Activated CD4-positive, CD25-positive, alpha-beta regulatory T cell treated with anti-CD3 and anti-CD28 coated beads, Interleukin-2, amount 50 U/mL, for 16 hours (primary cell): Measurements from ENCODE around the gene GSTT2.

Experiments
- DNase-seq: peaks from one replicate; pipeline ENCODE4 v3.0.0-alpha.2; 2020; ENCODE audit warnings: low read depth, low spot score

GSTT2 gene

DNA sequence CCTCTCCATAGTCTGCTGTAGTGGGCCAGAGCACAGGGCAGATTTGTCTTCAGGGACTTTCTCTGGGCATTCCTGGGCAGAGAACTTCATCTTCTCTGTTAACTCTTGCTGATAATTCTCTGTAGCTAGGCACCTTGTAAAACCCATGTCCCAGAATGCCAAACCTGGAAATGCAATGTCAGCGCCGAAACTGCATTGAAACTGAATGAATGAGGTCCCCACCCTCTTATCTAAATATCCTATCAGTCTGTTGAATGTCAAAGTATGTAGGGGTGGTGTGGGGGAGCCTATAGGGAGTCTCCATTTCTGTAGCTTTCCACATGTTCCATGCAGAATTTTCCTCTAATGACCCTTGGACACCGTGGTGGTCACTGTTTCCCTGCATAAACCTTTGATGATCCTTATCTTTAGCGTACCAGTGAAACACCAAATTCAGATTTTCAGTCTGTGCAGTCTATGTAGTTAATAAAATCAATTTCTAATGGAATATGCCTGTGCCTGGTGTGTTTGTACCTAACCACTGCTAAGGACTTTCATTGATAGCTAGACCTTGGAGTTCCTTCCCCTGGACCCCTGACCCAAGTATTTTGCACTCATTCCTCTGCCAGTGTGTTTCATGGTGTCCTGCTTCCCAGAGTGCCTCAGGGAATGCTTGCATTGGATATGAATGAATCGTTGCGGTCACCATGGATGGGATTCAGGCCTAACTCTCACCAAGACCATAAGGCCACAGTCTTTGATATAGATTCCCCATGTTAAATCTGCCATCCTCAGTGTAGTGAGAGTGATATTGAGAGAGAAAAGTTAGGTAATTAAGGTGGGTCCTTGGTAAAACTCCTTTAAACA is 28.7 kb downstream of the GSTT2 start:
- no peak for DNase-seq

DNA sequence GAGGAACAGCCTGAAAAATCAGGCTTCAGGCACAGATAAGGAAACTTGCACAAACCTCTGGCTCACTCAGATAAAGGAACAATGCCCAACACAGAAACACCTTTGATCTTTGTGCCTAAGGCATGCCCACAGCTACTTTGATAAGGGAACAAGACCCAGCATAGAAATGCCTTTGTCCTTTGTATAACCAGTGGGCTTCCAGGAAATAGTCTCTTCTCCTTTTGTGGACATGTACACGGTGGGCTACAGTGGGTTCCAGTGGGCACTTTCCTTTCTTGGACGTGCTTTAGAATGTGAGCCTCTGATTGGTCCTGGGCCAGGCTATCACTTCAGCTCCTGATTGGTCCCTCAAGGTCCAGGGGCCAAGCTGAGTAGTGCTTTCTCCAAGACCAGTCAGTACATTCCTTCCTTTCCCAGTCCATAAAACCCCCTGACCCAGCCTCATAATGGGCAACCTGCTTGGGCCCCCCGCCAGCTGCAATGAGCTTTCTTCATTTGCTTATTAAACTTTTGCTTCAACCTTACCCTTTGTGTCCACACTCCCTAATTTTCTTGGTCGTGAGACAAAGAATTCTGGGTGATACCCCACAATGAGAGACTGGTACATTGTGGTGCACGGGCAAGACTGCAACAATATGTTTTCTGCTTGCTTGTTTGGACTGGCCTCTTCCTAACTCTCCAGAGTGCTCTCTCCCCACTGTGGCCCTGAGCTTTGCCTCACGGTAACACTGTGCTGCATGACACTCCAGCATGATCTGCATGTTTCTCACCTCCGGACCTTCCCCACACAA is 29.5 kb downstream of the GSTT2 start:
- DNase-seq, result no peak

DNA sequence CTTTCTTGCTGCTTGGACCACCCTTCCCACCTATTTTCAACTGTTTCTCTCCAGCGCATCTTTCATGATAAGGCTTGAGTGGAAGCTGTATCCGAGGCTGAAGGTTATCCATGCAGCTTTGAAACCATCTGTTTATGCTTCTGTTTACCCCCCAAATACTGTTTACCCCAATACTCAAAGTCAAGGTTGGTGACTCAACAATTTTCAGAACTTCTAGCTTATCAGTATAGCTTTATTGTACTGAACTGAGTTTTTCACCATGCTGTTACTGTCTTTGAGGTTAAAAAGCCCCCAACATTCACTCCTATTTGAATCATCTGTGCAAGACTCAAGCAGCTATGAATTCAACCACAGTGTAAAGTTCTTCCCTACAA is 30.1 kb downstream of the GSTT2 start:
- no peak for DNase-seq

DNA sequence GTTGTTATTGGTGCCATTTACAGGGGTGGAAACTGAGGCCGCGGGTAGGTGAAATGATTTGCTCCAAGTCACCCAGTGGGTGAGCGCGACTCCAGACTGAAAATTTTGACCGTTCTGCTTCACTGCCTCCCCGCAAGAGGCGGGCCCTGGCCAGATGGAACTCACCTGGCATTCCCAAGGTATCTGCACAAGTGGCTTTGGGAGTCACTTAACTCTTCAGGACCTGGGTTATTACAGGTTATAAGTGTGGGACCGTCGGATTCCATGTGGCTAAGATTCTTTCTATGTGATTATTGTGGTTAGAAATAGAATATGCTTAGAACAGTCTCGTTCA is 31.8 kb downstream of the GSTT2 start:
- DNase-seq, result no peak

DNA sequence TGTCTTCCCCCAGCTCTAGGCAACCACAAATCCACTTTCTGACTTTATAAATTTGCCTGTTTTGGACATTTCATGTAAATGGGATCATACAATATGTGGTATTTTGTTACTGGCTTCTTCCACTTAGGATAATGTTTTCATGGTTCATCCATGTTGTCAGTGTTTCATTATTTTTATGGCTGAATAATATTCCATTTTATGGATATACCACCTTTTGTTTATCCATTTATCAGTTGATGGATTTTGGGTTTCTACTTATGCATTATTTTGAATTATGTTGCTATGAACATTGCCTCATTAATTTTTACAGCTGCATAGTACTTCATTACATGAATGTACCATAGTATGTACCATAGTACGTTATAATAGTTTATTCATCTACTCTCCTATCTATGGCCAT is 36.2 kb downstream of the GSTT2 start:
- no peak for DNase-seq

DNA sequence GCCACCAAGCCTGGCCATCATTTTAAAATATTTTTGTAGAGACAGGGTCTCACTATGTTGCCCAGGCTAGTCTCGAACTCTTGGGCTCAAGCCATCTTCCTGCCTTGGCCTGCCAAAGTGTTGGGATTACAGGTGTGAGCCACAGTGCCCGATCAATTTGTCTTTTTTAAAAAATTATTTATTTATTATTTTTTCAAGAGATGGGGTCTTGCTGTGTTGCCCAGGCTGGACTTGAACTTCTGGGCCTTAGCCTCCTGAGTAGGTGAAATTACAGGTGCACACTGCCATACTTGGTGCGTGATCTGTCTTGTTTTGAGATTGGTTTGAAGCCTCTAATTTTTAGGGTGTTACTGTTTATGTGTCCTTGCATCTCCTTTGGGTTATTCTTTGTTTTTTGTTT is 41.4 kb downstream of the GSTT2 start:
- DNase-seq, result no peak

DNA sequence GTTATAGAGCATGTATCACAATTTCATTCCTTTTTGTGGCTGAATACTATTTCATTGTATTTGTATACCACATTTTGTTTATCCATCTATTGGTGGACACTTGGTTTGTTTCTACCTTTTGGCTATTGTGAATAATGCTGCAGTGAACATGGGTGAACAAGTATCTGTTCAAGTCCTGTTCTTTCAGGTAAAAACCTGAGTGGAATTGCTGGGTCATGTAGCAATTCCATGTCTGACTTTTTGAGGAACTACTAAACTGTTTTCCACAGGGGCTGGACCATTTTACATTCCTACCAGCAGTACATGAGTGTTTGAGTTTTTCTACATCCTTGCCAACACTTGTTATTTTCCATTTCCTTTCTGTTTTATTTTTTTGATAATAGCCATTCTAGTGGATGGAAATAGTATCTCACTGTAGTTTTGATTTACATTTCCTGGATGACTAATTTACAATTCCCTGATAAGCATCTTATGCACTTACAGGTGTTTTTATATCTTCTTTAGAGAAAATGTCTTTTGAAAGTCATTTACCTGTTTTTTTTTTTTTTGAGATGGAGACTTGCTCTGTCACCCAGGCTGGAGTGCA is 43.4 kb downstream of the GSTT2 start:
- no peak for DNase-seq

DNA sequence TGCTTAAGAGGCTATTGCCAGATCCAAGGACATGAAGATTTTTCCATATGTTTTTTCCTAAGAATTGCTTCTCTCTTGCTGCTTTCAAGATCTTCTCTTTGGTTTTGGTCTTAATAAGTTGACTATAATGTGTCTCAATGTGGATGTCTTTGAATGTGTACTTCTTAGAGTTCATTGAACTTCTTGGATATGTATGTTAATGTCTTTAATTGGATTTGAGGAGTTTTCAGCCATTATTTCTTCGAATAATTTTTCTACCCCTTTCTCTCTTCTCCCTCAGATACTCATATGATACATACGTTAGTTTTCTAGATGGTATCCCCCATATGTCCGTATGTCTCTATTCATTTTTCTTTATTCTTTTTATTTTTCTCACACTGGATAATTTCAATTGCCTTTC is 44.4 kb downstream of the GSTT2 start:
- DNase-seq, result no peak

DNA sequence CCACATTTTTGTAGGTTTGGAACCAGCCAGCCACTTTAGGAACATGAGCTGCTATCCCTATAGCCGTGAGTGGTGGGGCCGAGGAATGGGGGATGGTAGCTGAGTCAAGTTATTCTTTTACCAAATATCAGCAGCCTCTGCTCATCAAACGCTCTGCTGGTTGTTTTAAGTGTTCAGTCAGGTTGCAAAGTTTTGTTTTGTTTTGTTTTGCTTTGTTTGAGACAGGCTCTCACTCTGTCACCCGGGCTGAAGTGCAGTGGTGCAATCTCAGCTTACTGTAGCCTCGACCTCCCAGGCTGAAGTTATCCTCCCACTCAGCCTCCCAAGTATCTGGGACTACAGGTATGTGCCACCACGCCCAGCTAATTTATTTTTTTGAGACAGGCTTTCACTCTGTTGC is 45.5 kb downstream of the GSTT2 start:
- no peak for DNase-seq

DNA sequence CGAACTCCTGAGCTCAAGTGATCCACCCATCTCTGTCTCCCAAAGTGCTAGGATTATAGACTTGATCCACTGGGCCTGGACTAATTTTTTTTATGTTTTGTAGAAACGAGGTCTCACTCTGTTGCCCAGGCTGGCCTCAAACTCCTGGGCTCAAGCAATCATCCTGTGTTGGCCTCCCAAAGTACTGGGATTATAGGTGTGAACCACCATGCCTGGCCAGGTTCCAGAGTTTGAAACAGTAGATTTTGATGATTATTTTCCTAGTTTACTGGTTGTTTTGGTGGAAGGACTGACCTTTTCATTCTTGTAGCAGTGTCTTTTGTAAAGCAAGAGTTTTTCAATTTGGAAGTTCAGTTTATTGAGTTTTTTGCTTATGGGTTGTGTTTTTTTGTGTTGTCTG is 46.1 kb downstream of the GSTT2 start:
- no peak for DNase-seq

DNA sequence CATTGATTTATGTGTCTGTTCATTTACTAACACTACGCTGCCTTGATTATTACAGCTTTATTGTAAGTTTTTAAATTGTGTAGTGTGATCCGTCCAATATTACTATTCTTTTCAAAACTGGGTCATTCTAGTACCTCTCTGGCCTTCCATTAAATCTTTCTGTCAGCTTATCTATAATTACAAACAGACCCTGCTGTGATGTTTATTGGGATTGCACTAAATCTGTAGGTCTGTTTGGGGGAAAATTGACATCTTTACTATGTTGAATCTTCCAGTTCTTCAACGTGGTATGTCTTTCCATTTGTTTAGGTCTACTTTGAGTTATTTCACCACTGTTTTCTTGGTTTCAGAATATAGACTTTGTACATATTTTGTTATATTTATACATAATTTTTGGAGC is 46.8 kb downstream of the GSTT2 start:
- no peak for DNase-seq

DNA sequence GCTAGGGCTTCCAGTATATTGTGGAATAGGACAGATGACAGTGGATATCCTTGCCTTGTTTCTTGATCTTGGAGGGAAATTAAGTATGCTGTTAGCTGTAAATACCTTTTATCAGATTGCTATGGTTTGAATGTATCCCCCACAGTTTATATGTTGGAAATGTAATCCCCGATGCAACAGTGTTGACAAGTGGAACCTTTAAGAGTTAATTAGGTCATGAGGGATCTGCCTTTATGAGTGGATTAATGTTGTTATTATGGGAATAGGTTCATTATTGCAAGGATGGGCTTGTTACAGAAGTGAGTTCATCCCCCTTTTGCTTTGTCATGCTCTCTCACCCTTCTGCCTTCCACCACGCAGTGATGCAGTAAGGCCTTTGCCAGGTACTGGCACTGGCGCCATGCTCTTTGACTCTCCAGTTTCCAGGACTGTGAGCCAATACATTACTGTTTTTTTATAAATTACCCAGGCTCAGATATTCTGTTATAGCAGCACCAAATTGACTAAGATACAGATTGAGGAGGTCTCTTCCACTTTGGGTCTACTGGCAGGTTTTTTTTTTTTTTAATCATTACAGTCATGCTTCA is 47.5 kb downstream of the GSTT2 start:
- DNase-seq, result no peak

DNA sequence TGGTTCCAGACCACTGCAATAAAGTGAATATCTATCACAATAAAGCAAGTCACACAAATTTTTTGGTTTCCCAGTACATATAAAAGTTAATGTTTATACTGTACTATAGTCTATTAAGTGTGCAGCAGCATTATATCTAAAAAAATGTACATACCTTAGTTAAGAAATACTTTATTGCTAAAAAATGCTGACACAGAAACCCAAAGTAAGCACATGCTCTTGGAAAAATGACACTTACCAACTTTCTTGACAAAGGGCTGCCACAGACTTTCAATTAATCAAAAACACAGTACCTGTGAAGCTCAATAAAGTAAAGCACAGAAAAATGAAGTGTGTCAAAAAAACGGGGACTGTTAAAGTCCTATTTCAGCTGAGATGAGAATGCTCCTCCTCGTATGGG is 48.1 kb downstream of the GSTT2 start:
- DNase-seq, result no peak

DNA sequence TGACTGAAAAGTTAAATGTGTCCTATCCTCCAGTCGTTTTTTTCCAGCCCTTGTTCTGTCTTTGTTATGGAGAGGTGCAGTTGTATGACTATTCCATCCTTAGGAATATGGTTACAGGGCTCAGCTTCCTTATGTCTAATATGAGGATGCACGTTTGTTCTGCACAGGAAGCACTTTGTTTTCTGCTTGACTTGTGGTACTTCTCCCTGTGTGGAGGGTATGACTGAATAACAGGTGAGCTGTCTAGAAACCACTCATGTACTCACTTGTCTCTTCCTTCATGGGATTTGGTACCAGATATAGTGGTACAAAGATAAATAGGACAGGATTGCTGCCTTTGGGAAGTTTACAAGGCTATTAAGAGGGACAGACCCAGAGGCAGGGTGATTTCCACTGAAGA is 48.6 kb downstream of the GSTT2 start:
- DNase-seq, result no peak

DNA sequence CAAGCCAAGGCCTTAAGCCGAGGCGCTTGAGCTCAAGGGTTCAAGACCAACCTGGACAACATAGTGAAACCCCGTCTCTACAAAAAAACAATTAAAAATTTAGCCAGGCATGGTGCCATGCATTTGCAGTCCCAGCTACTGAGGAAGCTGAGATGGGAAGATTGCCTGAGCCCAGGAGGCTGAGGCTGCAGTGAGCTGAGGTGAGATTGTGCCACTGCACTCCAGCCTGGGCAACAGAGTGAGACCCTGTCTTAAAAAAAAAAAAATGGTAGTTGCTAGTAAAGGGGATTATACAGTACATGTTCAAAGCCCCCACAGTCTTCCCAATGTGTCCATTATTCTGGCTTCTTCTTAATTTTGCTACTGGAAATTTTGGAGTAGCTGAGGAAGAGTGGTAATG is 49.4 kb downstream of the GSTT2 start:
- DNase-seq, result no peak

DNA sequence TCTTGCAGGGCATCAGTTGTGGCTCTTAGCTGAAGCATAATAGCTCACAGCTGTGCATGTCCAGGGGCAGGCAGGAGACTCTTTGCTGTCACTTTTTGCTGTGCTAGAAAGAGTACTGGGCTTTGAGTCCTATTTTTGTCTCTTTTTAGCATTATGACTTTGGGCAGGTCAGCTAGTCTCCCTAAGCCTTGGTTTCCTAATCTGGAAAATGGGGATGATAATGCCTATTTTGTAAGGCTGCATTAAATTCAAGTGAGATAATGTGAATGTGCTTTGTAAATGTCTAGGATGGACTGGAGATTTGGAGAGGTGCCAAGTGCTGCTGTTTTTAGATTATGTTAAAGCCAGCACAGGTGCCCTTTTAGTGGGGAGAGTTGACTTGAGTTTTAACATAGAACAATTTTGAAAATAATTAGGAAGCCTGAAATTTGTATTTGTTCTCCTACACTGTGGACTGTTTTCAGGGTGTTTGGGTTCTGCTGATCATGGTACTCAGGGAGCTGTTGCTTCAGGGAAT is 50.3 kb downstream of the GSTT2 start:
- no peak for DNase-seq
